IPS-18a (cell line): ENCODE data around the gene IL12A.

ENCODE experiments used
- H3K27ac ChIP-seq: one replicate; pipeline ENCODE4 v1.5.1; 2013; ENCODE audit warnings: low read length
- H3K27me3 ChIP-seq: one replicate; pipeline ENCODE4 v1.6.1; 2013; ENCODE audit warnings: mild to moderate bottlenecking, low read length; ENCODE audit not compliant: control insufficient read depth, insufficient read depth
- H3K36me3 ChIP-seq: one replicate; pipeline ENCODE4 v1.6.1; 2013; ENCODE audit warnings: low read depth, low read length; ENCODE audit not compliant: control insufficient read depth
- H3K4me1 ChIP-seq: one replicate; pipeline ENCODE4 v1.6.1; 2013; ENCODE audit warnings: low read depth, low read length; ENCODE audit not compliant: control insufficient read depth
- H3K4me3 ChIP-seq: one replicate; pipeline ENCODE4 v1.5.1; 2013; ENCODE audit warnings: low read length
- H3K9ac ChIP-seq: one replicate; pipeline ENCODE4 v1.6.1; 2013; ENCODE audit warnings: mild to moderate bottlenecking, low read length, moderate library complexity
- H3K9me3 ChIP-seq: one replicate; pipeline ENCODE4 v1.6.1; 2013; ENCODE audit warnings: low read depth, low read length; ENCODE audit not compliant: control insufficient read depth

IL12A gene

GRCh38 chr3:159995091-159995490, 6.5 kb downstream of the IL12A start:
- no peaks in the 10 kb centered on the region for H3K36me3 ChIP-seq
- H3K4me1 ChIP-seq = peaks cover 10% of the 10 kb centered on the region
- H3K27me3 ChIP-seq = peaks cover 2% of the 10 kb centered on the region
- no peak overlapping the region for H3K9ac ChIP-seq
- H3K4me3 ChIP-seq = no peak overlapping the region
- H3K27ac ChIP-seq = no peak overlapping the region
- H3K9me3 ChIP-seq = no peaks in the 10 kb centered on the region

GRCh38 chr3:159996018-159996417, 7.4 kb downstream of the IL12A start:
- H3K9ac ChIP-seq = no peak overlapping the region
- H3K36me3 ChIP-seq = no peaks in the 10 kb centered on the region
- no peaks in the 10 kb centered on the region for H3K9me3 ChIP-seq
- H3K4me1 ChIP-seq = peaks cover 12% of the 10 kb centered on the region
- no peaks in the 10 kb centered on the region for H3K27me3 ChIP-seq
- H3K27ac ChIP-seq = no peak overlapping the region
- no peak overlapping the region for H3K4me3 ChIP-seq

- H3K36me3 ChIP-seq = no peaks in the 10 kb centered on the region
- H3K27me3 ChIP-seq = no peaks in the 10 kb centered on the region
- H3K9ac ChIP-seq = no peak overlapping the region
- H3K4me3 ChIP-seq = no peak overlapping the region
- no peak overlapping the region for H3K27ac ChIP-seq
- H3K9me3 ChIP-seq = no peaks in the 10 kb centered on the region
- H3K4me1 ChIP-seq = peaks cover 21% of the 10 kb centered on the region
These were observed 8.3 kb downstream of the IL12A start for GRCh38 chr3:159996959-159997358.

- H3K27ac ChIP-seq = no peak overlapping the region
- H3K9me3 ChIP-seq = no peaks in the 10 kb centered on the region
- no peaks in the 10 kb centered on the region for H3K27me3 ChIP-seq
- H3K36me3 ChIP-seq = no peaks in the 10 kb centered on the region
- H3K4me3 ChIP-seq = no peak overlapping the region
- peaks cover 14% of the 10 kb centered on the region for H3K4me1 ChIP-seq
- H3K9ac ChIP-seq = no peak overlapping the region
These were observed 12.6 kb downstream of the IL12A start for GRCh38 chr3:160001148-160001760.

- Histone ChIP-seq H3K4me3 (no peak overlapping the region), H3K9ac (no peak overlapping the region), H3K27ac (no peak overlapping the region), H3K9me3 (no peaks in the 10 kb centered on the region), H3K4me1 (peaks cover 14% of the 10 kb centered on the region), H3K27me3 (no peaks in the 10 kb centered on the region), H3K36me3 (no peaks in the 10 kb centered on the region)
These were observed 13.4 kb downstream of the IL12A start for GRCh38 chr3:160001850-160002623.

GRCh38 chr3:160003520-160004128, 15.0 kb downstream of the IL12A start:
- peaks cover 14% of the 10 kb centered on the region for H3K4me1 ChIP-seq
- H3K27me3 ChIP-seq = no peaks in the 10 kb centered on the region
- H3K4me3 ChIP-seq = no peak overlapping the region
- H3K36me3 ChIP-seq = no peaks in the 10 kb centered on the region
- no peak overlapping the region for H3K9ac ChIP-seq
- no peaks in the 10 kb centered on the region for H3K9me3 ChIP-seq
- no peak overlapping the region for H3K27ac ChIP-seq

GRCh38 chr3:160005004-160005403, 16.4 kb downstream of the IL12A start:
- H3K27ac ChIP-seq = no peak overlapping the region
- H3K27me3 ChIP-seq = no peaks in the 10 kb centered on the region
- no peak overlapping the region for H3K4me3 ChIP-seq
- peaks cover 14% of the 10 kb centered on the region for H3K4me1 ChIP-seq
- no peaks in the 10 kb centered on the region for H3K36me3 ChIP-seq
- no peak overlapping the region for H3K9ac ChIP-seq
- no peaks in the 10 kb centered on the region for H3K9me3 ChIP-seq

GRCh38 chr3:160006282-160007163, 17.9 kb downstream of the IL12A start:
- no peaks in the 10 kb centered on the region for H3K9me3 ChIP-seq
- H3K4me1 ChIP-seq = peaks cover 7% of the 10 kb centered on the region
- no peak overlapping the region for H3K9ac ChIP-seq
- H3K36me3 ChIP-seq = no peaks in the 10 kb centered on the region
- H3K4me3 ChIP-seq = no peak overlapping the region
- H3K27ac ChIP-seq = no peak overlapping the region
- H3K27me3 ChIP-seq = no peaks in the 10 kb centered on the region

- no peaks in the 10 kb centered on the region for H3K4me1 ChIP-seq
- H3K4me3 ChIP-seq = no peak overlapping the region
- H3K36me3 ChIP-seq = no peaks in the 10 kb centered on the region
- no peak overlapping the region for H3K9ac ChIP-seq
- H3K27me3 ChIP-seq = no peaks in the 10 kb centered on the region
- H3K27ac ChIP-seq = no peak overlapping the region
- H3K9me3 ChIP-seq = no peaks in the 10 kb centered on the region
These were observed 20.3 kb downstream of the IL12A start for GRCh38 chr3:160008961-160009360.

GRCh38 chr3:160009525-160009924, 20.9 kb downstream of the IL12A start:
- H3K9ac ChIP-seq = no peak overlapping the region
- no peak overlapping the region for H3K27ac ChIP-seq
- H3K36me3 ChIP-seq = no peaks in the 10 kb centered on the region
- no peaks in the 10 kb centered on the region for H3K4me1 ChIP-seq
- H3K4me3 ChIP-seq = no peak overlapping the region
- no peaks in the 10 kb centered on the region for H3K9me3 ChIP-seq
- no peaks in the 10 kb centered on the region for H3K27me3 ChIP-seq

GRCh38 chr3:160010578-160010977, 21.9 kb downstream of the IL12A start:
- H3K4me3 ChIP-seq = no peak overlapping the region
- H3K4me1 ChIP-seq = no peaks in the 10 kb centered on the region
- H3K27me3 ChIP-seq = no peaks in the 10 kb centered on the region
- H3K27ac ChIP-seq = no peak overlapping the region
- H3K36me3 ChIP-seq = no peaks in the 10 kb centered on the region
- no peaks in the 10 kb centered on the region for H3K9me3 ChIP-seq
- H3K9ac ChIP-seq = no peak overlapping the region
